Esophagus squamous epithelium (tissue), 5 donors: ENCODE results near the gene IPCEF1. TPM values are rescaled to one million over a fixed set of nuclear protein-coding genes. Genes with fewer than 3 reads are reported as not detected.
"Not testable (repeated sequence)": the region's sequence is repeated elsewhere in the genome, so short reads cannot be mapped to it uniquely, and the experiment has no call there.

ENCODE experiments used
- DNase-seq: peaks from one replicate; lab custom pipeline; 2025; lab: John Stamatoyannopoulos, UW
- H3K27ac ChIP-seq, 4 donors: fragments of 200-600 bp; sonication (generic); one replicate each; pipeline ENCODE4 v1.5.1; 2016 to 2019; ENCODE audit warnings: mild to moderate bottlenecking in 1 of 4
- H3K27me3 ChIP-seq, 4 donors: fragments of 200-600 bp; sonication (generic); 1 replicate in 3 of 4; 2 replicates in 1 of 4; pipeline versions ENCODE4 v1.5.1 to v1.6.0; 2017 to 2021; ENCODE audit warnings: antibody characterized with exemption in 1 of 4
- H3K36me3 ChIP-seq, 3 donors: fragments of 200-600 bp; sonication (generic); one replicate each; pipeline ENCODE4 v1.5.1; 2016 to 2019
- H3K4me1 ChIP-seq, 3 donors: fragments of 200-600 bp; sonication (generic); one replicate each; pipeline ENCODE4 v1.5.1; 2017 to 2019
- H3K4me3 ChIP-seq, 4 donors: fragments of 200-600 bp; sonication (generic); 1 replicate in 3 of 4; 2 replicates in 1 of 4; pipeline ENCODE4 v1.5.1; 2016 to 2019; ENCODE audit warnings: mild to moderate bottlenecking in 2 of 4, moderate library complexity in 1 of 4
- H3K9me3 ChIP-seq, 3 donors: fragments of 200-600 bp; sonication (generic); one replicate each; pipeline ENCODE4 v1.5.1; 2016 to 2019
- CTCF ChIP-seq, 6 experiments: fragments of 450-650 bp in 4 of 6; fragments of 200-600 bp in 2 of 6; sonication (generic) in 2 of 6; IDR thresholded peaks; one replicate each; pipeline ENCODE4 v1.5.1; 2016 to 2019; ENCODE audit warnings: antibody characterized with exemption in 6 of 6, mild to moderate bottlenecking in 4 of 6, moderate library complexity in 4 of 6
- POLR2A ChIP-seq, 4 donors: fragments of 450-650 bp; IDR thresholded peaks; one replicate each; pipeline ENCODE4 v1.6.1; 2017; ENCODE audit warnings: antibody characterized with exemption in 4 of 4, mild to moderate bottlenecking in 4 of 4, moderate library complexity in 3 of 4
- WGBS, 2 donors: methylation state at CpG; one replicate each; pipeline ENCODE4 v1.1.5; 2018; 5-methylcytosine and 5-hydroxymethylcytosine counted together
- intact Hi-C: fragments of 100-400 bp; cut with DNase I; formaldehyde crosslinking; loops from one replicate; pipeline ENCODE4 v1.15.0; 2022
- total RNA-seq, 4 donors: library from RNA; depleted of rRNA; stranded (reverse); fragments of >200 nt; gene quantifications; one replicate each; pipeline ENCODE4 v1.1.0, GENCODE V29; 2016
- donor health status: DM: yes; HTN: yes; CAD: no.

Gene IPCEF1
- total RNA-seq, 4 donors from 2014 or later, result 1.8 to 8.1 (median 3.5) TPM

GRCh38 chr6:154243793-154244750 lies 112.5 kb downstream of the IPCEF1 start:
- peak overlapping the region; percentile 56 to 73 (median 62) for H3K27ac ChIP-seq
- TF ChIP-seq CTCF (IDR thresholded peaks at IDR 0.05) (no peak), POLR2A (IDR thresholded peaks at IDR 0.05) (no peak)
- 49 to 54% methylated on average over 6 of the region's 6 CpGs for WGBS, 2 donors

DNA sequence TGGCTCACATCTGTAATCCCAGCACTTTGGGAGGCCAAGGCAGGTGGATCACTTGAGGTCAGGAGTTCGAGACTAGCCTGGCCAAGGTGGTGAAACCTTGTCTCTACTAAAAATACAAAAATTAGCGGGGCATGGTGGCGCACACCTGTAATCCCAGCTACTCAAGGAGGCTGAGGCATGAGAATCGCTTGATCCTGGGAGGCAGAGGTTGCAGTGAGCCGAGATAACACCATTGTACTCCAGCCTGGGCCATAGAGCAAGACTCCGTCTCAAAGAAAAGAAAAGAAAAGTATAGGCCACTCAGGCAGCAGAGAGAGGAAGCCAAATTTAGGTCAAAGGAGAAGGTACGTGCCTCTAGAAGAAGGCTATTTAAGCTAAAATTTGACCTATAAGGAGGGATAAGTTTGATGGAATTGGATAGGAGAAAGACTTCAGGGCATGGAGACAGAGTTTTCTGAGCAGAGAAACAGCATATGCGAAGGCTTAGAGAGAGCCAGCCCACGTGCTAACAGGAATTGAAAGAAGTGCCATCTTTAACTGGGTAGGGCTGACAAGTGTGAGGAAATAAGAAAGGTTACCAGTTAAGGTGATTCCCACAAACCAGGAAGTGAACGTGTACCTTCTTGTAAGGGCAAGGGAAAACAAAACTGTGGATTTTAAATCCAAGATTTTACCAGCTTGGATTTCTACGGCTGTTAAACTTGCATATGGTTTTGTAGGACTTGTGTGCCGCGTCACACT lies 113.8 kb downstream of the IPCEF1 start:
- Histone ChIP-seq H3K36me3 (no peaks in the 10 kb centered on the region), H3K4me1 (peaks cover 10 to 74% (median 15%) of the 10 kb centered on the region in 3 donors), H3K9me3 (no peaks in the 10 kb centered on the region), H3K27me3 (no peaks in the 10 kb centered on the region), H3K27ac (peak overlapping the region in 3 of 4 donors; percentile 57 to 73 (median 66)), H3K4me3 (no peak overlapping the region)
- intact Hi-C loops, result no loop called here
- DNase-seq, result no peak
- 70 to 73% methylated on average over 13 of the region's 13 CpGs for WGBS, 2 donors
- TF ChIP-seq CTCF (IDR thresholded peaks at IDR 0.05), result no peak
- TF ChIP-seq POLR2A (IDR thresholded peaks at IDR 0.05), result no peak

More at GRCh38 chr6:154243793-154244750, 112.5 kb downstream of the IPCEF1 start:
- intact Hi-C loops, result no loop called here
- Histone ChIP-seq H3K4me3 (peak overlapping the region in 2 of 4 donors; percentile 39 to 45), H3K36me3 (no peaks in the 10 kb centered on the region), H3K4me1 (peaks cover 10 to 68% (median 10%) of the 10 kb centered on the region in 3 donors), H3K9me3 (no peaks in the 10 kb centered on the region), H3K27me3 (no peaks in the 10 kb centered on the region)
- no peak for DNase-seq

- Histone ChIP-seq H3K9me3 (no peaks in the 10 kb centered on the region), H3K27ac (no peak overlapping the region), H3K4me3 (no peak overlapping the region), H3K36me3 (no peaks in the 10 kb centered on the region), H3K4me1 (peaks cover 10 to 62% (median 15%) of the 10 kb centered on the region in 3 donors), H3K27me3 (no peaks in the 10 kb centered on the region)
- TF ChIP-seq POLR2A (IDR thresholded peaks at IDR 0.05), result no peak
- TF ChIP-seq CTCF (IDR thresholded peaks at IDR 0.05), result no peak
- 89 to 90% methylated on average over 8 of the region's 8 CpGs for WGBS, 2 donors
- intact Hi-C loops, result no loop called here
- DNase-seq, result no peak
Observed at GRCh38 chr6:154241581-154241980, 115.0 kb downstream of the IPCEF1 start.

GRCh38 chr6:154241061-154241460 lies 115.5 kb downstream of the IPCEF1 start:
- H3K27ac ChIP-seq, H3K9me3 ChIP-seq, intact Hi-C loops, H3K36me3 ChIP-seq, H3K4me3 ChIP-seq, H3K27me3 ChIP-seq, DNase-seq: not testable (repeated sequence)
- WGBS, 2 donors, result 86 to 93% methylated on average over 3 to 10 of the region's 11 CpGs
- peaks cover 10 to 57% (median 15%) of the 10 kb centered on the region in 3 donors for H3K4me1 ChIP-seq

DNA sequence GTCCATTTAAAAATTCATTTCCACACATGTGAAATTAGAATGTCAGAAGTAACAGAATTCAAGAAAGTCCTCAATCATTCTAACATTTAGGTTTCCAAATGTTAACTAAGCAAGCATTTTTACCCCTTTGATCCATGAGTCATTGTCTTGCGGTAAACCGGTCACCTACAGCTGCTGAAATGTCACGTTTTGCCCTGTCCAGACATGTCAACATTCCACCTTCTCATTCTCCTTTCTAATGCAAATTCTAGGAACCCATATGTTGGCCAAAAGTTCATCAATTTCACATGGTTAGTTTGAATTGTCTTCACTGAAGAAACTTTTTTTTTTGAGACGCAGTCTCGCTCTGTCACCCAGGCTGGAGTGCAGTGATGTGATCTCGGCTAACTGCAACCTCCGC lies 117.2 kb downstream of the IPCEF1 start:
- no peak for TF ChIP-seq POLR2A (IDR thresholded peaks at IDR 0.05)
- no peak for TF ChIP-seq CTCF (IDR thresholded peaks at IDR 0.05)
- intact Hi-C loops, result no loop called here
- H3K27me3 ChIP-seq, result no peaks in the 10 kb centered on the region
- H3K27ac ChIP-seq, result peak overlapping the region in 2 of 4 donors; percentile 38 to 59
- H3K4me1 ChIP-seq, result peaks cover 9 to 40% (median 15%) of the 10 kb centered on the region in 3 donors
- H3K4me3 ChIP-seq, result no peak overlapping the region
- no peaks in the 10 kb centered on the region for H3K9me3 ChIP-seq
- 28 to 75% methylated on average over 7 of the region's 7 CpGs for WGBS, 2 donors
- DNase-seq, result no peak
- H3K36me3 ChIP-seq, result no peaks in the 10 kb centered on the region
